Measurements from ENCODE around the gene RLBP1. TPM values are rescaled to one million over a fixed set of nuclear protein-coding genes. Genes with fewer than 3 reads are reported as not detected.

The RLBP1 gene
- total and polyA plus RNA-seq, 10 of the 15 experiments (the other 5 are each of a cell fraction or from before 2014, with no cell fraction given): 0.06 TPM; not detected in 9

DNA sequence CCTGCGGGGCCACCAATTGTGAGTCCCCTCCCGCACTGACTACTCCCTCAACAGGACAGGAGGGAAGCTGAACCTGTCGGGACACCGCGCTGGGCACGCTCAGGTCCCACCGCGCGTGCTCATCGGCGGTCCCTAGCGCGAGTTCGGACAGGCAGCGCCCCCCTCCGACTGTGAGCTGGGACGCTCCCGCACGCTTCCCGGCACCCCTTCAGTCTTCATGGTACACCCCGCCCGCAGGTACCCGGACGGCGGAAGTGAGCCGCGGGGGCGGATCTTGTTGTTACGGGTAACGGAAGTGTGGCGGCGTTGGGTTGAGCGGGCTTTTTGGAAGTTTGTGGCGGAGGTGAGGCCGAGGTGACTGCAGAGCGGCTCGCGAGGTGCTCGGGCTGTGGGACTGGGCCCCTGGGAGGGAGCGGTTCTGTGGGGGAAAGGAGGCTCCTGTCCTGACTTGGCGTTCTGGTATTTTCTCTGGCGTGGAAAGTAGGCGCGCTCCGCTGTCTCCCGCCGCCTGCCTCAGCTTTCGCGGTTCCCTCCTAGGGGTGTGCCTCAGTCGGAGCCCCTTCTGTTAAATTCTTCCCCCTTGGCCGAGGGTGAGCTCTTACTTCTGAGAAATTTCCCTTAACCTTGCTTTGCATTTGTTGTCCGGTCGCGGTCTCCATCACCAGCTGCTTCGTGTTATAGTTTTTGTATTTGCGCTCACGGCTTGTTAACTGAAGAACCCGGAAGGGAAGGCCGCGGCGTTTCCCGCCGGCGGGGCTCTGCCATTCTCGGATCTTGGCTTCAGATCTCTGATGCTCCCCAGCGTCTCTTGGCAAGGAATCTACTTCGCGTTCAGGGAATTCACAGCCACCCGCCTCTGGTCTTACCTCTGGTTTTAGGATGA lies 22.6 kb upstream of the RLBP1 start, which contains the start of gene FANCI:
Gene FANCI (plus strand): TSS at position 289 of the 883 bp plus-strand sequence. CDS start 3,669 bp downstream, outside the sequence.
- H3K4me2 ChIP-seq (ENCODE audit: control insufficient read depth, insufficient read depth): peak within 1 kb of the TSS; percentile 98
- H3K9me3 ChIP-seq (replicated peaks; ENCODE audit: control insufficient read depth, insufficient read depth, low read length): no peaks in the 10 kb centered on the region
- DNase-seq (ENCODE audit: low read depth, low spot score): peak; percentile 70
- peak within 1 kb of the TSS; percentile 96 for H3K9ac ChIP-seq (ENCODE audit: control insufficient read depth, insufficient read depth, low read length)
- peaks cover 10% of the 10 kb centered on the region; the same call in 1 of the 2 replicates for H3K4me1 ChIP-seq (ENCODE audit: control insufficient read depth, insufficient read depth, low read length)
- in situ Hi-C loops (cut with MboI) (no loop called here), intact Hi-C loops (cut with micrococcal nuclease; ENCODE audit: unreplicated experiment) (loop anchor here (2.0 kb wide), 1 partner anchor 37 kb away; no protein-coding TSS in a partner anchor)
- peaks cover 0 to 3% of the 10 kb centered on the region in 2 experiments; a peak in 1 of 4 replicates for H3K36me3 ChIP-seq (ENCODE audit: control insufficient read depth in 2 of 2, insufficient read depth in 2 of 2, low read length in 1 of 2)
- H2AFZ ChIP-seq (ENCODE audit: control insufficient read depth, low read depth, low read length): peak within 1 kb of the TSS; percentile 99
- TSS peak; percentile 61 for BruUV-seq (replicated peaks)
- CTCF ChIA-PET: interaction anchor here (0.5 to 5.4 kb wide), 13 partner anchors 9 to 776 kb away, joined by 3 to 42 read pairs (median 4); no protein-coding TSS in a partner anchor
- POLR2A ChIA-PET: interaction anchor here (1.7 kb wide), 1 partner anchor 91 kb away, joined by 8 read pairs; the partner anchor contains the start of gene POLG
- peak within 1 kb of the TSS; percentile 87 for H3K4me3 ChIP-seq
- peaks cover 37% of the 10 kb centered on the region for H3K79me2 ChIP-seq (ENCODE audit: control insufficient read depth, insufficient read depth, low read length)
- peak; percentile 93 for ATAC-seq
- RAD21 ChIA-PET (ENCODE audit: unreplicated experiment): interaction anchor here (0.6 to 4.0 kb wide), 4 partner anchors 37 to 932 kb away, joined by 3 to 32 read pairs (median 4); no protein-coding TSS in a partner anchor
- no peaks in the 10 kb centered on the region for H3K27me3 ChIP-seq (replicated peaks in 1 of 2; ENCODE audit: control insufficient read depth in 2 of 2, insufficient read depth in 2 of 2, low read length in 1 of 2)
- SMC1A ChIA-PET (ENCODE audit: uncharacterized antibody, unreplicated experiment): interaction anchor here (0.9 to 2.4 kb wide), 9 partner anchors 8 to 187 kb away, joined by 3 to 17 read pairs (median 3); partner anchors contain the start of gene ABHD2
- peak; percentile 74 for FAIRE-seq
- H3K27ac ChIP-seq (ENCODE audit: control insufficient read depth, insufficient read depth): peak within 1 kb of the TSS; percentile 92
- WGBS (ENCODE audit: insufficient coverage, insufficient replicate concordance, low lambda C conversion rate, missing lambda C conversion rate): under 1% methylated on average over 69 of the region's 69 CpGs
- H4K20me1 ChIP-seq (ENCODE audit: control insufficient read depth, insufficient read depth): no peaks in the 10 kb centered on the region
- TF ChIP-seq ZNF384 (IDR thresholded peaks at IDR 0.05; ENCODE audit: borderline replicate concordance, low read depth, low read length): no peak
- TF ChIP-seq CBX3 (IDR thresholded peaks at IDR 0.05; ENCODE audit: borderline replicate concordance, low read depth): no peak
- TF ChIP-seq, protein P1, sequence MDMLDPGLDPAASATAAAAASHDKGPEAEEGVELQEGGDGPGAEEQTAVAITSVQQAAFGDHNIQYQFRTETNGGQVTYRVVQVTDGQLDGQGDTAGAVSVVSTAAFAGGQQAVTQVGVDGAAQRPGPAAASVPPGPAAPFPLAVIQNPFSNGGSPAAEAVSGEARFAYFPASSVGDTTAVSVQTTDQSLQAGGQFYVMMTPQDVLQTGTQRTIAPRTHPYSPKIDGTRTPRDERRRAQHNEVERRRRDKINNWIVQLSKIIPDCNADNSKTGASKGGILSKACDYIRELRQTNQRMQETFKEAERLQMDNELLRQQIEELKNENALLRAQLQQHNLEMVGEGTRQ (IDR thresholded peaks at IDR 0.05; ENCODE audit: borderline replicate concordance, low read depth, low read length): no peak
- TF ChIP-seq, protein P2, sequence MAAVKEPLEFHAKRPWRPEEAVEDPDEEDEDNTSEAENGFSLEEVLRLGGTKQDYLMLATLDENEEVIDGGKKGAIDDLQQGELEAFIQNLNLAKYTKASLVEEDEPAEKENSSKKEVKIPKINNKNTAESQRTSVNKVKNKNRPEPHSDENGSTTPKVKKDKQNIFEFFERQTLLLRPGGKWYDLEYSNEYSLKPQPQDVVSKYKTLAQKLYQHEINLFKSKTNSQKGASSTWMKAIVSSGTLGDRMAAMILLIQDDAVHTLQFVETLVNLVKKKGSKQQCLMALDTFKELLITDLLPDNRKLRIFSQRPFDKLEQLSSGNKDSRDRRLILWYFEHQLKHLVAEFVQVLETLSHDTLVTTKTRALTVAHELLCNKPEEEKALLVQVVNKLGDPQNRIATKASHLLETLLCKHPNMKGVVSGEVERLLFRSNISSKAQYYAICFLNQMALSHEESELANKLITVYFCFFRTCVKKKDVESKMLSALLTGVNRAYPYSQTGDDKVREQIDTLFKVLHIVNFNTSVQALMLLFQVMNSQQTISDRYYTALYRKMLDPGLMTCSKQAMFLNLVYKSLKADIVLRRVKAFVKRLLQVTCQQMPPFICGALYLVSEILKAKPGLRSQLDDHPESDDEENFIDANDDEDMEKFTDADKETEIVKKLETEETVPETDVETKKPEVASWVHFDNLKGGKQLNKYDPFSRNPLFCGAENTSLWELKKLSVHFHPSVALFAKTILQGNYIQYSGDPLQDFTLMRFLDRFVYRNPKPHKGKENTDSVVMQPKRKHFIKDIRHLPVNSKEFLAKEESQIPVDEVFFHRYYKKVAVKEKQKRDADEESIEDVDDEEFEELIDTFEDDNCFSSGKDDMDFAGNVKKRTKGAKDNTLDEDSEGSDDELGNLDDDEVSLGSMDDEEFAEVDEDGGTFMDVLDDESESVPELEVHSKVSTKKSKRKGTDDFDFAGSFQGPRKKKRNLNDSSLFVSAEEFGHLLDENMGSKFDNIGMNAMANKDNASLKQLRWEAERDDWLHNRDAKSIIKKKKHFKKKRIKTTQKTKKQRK (IDR thresholded peaks at IDR 0.05; ENCODE audit: low read depth, low read length): peak; percentile 15; the same call in 1 of the 2 replicates
- TF ChIP-seq YY1 (IDR thresholded peaks at IDR 0.05; ENCODE audit: low read depth, low read length): peak; percentile 54; the same call in 1 of the 2 replicates
- TF ChIP-seq, protein P3, sequence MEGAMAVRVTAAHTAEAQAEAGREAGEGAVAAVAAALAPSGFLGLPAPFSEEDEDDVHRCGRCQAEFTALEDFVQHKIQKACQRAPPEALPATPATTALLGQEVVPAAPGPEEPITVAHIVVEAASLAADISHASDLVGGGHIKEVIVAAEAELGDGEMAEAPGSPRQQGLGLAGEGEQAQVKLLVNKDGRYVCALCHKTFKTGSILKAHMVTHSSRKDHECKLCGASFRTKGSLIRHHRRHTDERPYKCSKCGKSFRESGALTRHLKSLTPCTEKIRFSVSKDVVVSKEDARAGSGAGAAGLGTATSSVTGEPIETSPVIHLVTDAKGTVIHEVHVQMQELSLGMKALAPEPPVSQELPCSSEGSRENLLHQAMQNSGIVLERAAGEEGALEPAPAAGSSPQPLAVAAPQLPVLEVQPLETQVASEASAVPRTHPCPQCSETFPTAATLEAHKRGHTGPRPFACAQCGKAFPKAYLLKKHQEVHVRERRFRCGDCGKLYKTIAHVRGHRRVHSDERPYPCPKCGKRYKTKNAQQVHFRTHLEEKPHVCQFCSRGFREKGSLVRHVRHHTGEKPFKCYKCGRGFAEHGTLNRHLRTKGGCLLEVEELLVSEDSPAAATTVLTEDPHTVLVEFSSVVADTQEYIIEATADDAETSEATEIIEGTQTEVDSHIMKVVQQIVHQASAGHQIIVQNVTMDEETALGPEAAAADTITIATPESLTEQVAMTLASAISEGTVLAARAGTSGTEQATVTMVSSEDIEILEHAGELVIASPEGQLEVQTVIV (IDR thresholded peaks at IDR 0.05; ENCODE audit: borderline replicate concordance, partially characterized antibody): no peak
- no peak for TF ChIP-seq NR2C2 (IDR thresholded peaks at IDR 0.05; ENCODE audit: borderline replicate concordance, control insufficient read depth, insufficient read length, low read depth)
- TF ChIP-seq GABPA (IDR thresholded peaks at IDR 0.05; ENCODE audit: low read depth): peak; percentile 95
- 0 out of 2 replicates have a peak, but pooled peaks have one; percentile 12 for TF ChIP-seq TBL1XR1 (IDR thresholded peaks at IDR 0.05; ENCODE audit: low read depth, low read length)
- 0 out of 2 replicates have a peak, but pooled peaks have one; percentile 38 for TF ChIP-seq DPF2 (IDR thresholded peaks at IDR 0.05)
- TF ChIP-seq SMAD5 (IDR thresholded peaks at IDR 0.05; ENCODE audit: low read depth): peak; percentile 45; the same call in 1 of the 2 replicates
- TF ChIP-seq RBBP5 (conservative IDR thresholded peaks at IDR 0.05): no peak
- TF ChIP-seq CBX5 (IDR thresholded peaks at IDR 0.05; ENCODE audit: low read depth): no peak
- no peak for TF ChIP-seq STAT3 (IDR thresholded peaks at IDR 0.05; ENCODE audit: low read depth, low read length)
- TF ChIP-seq SREBF2 (IDR thresholded peaks at IDR 0.05; ENCODE audit: low read length): no peak
